GM19467 (cell line): ENCODE data around the gene AHNAK2.
"Not testable (repeated sequence)": the region's sequence is repeated elsewhere in the genome, so short reads cannot be mapped to it uniquely, and the experiment has no call there.

Experiments used
- ATAC-seq: cut with Tn5 transposase; IDR thresholded peaks from one replicate; pipeline ENCODE4 v1.9.1; 2021; ENCODE audit warnings: mild to moderate bottlenecking, moderate library complexity; ENCODE audit not compliant: unreplicated experiment

The AHNAK2 gene

DNA sequence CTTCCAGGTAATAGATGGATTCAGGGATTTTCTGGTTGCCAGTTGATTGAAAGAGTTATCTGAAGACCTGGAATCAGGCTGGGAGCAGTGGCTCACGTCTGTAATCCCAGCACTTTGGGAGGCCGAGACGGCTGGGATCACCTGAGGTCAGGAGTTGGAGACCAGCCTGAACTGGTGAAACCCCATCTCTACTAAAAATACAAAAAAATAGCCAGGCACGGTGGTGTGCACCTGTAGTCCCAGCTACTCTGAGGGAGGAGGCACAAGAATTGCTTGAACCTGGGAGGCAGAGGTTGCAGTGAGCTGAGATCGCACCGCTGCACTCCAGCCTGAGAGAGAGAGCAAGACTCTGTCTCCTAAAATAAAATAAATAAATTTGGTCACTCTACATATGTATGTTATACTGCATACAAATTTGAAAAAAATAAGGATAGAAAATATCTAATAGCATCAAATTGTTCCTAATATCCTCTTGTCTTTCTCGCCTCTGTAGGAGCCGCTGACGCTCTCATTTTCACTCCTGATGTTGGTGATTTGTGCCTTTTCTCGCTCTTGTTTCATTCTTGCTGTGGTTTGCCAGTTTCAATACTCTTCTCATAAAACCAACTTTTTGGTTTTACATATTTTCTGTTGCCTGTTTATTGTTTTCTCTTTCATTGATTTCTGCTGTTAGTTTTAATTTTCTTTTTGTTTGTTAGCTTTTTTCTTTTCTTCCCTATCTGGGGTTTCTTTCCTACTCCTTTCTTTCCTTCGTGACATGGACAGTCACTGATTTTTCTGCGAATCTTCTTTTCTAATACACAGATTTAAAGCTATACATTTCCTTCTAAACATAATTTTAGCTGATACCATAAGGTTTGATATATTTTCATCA, 77.3 kb downstream of the AHNAK2 start:
- no peak for ATAC-seq

DNA sequence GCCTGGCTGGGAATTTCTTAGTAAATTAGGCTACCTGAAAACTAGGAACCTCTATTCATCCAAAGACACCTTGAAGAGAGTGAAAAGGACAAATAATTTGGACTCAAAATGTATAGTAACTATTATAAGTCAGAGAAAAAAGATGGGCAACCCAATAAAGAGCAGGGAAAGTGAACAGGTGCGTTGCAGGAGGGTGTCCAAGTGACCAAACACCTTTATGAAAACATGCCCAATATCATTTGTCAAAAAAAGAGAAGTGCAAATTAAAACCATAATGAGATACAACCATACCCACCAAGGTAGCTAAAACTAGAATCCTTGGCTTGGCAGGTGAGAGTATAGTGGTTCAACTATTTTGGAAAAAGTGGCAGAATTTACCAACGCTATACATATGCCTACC, 78.4 kb downstream of the AHNAK2 start:
- no peak for ATAC-seq

DNA sequence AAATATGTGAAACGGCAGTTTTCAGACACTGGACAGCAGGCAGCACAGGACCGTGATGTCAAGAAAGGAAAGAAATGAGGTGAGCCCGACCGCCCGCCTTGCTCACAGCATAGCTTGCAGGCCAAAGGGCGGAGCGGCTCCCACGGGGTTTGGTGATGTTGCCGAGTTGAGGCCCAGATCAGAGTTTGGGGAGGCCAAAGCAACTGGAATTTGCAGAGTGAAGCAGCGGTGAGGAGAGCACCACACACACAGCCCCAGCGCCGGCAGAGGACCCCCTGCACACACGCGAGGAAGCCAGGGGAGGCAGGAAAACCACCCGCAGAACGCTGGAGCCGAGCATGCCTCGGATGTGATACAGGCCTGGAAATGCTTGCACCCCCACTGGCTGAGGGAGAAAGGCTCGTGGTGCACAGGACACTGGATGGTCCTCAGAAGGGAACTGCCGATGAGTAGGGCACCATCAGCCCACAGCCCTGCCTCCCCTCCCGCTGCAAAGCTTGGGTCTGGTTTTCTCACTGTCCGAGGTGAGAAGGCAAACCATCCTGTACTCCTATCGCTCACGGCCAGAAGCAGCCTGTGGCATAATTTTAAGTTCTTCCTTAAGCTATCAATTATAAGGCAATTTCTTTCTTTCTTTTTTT, 79.2 kb downstream of the AHNAK2 start:
- no peak for ATAC-seq

DNA sequence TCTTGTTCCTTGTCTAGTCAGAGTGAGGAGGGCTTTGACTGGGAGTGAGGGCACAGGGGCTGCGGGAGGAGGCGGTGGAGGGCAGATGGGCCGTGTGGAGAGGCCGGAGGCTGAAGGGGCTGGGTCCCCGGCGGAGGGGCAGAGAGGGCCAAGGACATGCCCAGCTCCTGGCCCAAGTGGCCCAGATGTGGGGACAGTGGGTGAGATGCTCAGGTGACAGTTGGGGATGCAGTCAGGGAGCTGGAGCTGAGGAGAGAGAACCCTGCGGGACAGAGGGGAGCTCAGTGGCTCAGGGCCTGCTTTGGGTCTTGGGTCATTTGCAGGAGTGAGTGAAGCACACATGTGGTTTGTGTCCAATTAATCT, 80.0 kb downstream of the AHNAK2 start:
- no peak for ATAC-seq

DNA sequence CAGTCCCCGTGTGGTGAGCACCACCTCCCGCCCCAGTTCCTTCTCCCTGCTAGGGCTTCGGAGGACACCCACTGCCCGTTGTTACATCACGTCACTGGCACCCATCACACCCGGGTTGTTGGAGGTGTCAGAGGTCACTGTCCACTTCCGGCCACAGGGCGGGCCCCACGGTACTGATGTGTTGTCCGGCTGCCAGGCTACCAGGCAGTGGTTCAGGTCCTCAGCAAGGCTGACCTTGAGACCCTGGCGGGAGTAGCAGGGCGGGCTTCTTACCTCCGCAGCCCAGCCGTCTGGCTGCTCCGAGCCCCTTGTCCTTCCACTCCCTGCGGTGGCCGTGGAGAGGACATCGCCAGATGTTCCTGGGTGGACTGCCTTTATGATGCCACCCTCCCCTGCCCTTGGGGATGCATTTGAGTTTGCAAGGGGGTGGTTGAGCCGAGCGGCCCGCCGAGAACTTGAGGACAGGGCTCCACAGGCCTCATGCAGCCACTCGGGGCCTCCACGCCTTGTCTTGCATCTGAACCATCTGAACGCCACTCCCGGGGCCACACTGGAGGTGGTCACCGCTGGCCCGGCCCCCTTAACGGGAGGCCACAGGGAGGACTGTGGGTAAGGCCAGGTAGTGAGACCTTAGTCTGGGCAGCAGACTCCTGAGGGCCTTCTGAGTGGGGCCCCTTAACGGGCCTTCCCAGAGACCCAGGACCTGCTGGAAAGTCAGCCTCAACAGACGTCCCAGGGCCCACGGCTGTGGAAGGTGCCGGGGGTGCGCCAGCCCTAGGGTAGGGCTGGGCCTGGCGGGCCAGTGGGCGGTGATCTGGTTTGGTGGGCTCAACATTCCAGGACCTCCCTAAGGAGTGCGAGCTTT, 80.6 kb downstream of the AHNAK2 start:
- ATAC-seq = no peak

DNA sequence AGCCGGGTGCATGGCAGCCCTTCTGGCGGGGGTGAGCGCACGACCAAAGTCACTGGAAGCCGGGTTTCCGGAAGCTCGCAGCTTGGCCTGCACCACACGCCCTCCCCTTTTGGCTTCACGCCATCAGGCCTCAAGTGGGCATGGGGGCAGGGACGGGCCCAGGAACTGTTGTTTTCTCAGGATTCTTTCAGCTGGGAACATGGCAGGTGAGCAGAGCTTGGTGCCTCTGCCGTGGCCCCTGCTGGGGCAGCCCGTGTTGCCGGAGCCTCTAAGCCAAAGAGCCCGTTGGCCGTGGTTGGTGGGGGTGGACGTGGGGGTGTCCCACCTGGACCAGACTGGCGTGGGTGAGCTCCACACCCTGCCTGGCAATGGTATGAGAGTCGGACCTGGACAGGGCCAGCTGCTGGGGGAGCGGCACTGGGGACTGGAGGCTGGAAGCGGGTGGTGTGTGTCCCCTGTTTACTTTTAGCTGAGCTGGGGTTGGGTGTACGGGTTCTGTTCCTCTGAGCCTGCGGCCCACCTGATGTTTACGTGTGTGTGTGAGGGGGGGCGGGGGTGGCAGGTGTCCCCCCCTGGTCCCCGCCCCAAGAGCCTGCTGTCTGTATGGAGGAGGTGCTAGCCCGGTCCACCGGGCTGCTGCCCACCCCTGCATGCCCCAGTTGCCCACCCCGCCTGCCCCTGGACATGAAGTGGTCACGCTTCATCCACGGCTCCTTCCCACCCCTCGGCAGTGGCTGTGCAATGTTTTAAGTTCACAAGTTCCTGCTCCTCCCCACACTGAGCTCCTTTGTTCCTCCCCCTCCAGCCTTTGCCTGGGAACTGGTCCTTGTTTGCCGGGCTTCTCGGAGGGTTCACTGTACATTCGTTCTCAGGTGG, 82.2 kb downstream of the AHNAK2 start:
- no peak for ATAC-seq

DNA sequence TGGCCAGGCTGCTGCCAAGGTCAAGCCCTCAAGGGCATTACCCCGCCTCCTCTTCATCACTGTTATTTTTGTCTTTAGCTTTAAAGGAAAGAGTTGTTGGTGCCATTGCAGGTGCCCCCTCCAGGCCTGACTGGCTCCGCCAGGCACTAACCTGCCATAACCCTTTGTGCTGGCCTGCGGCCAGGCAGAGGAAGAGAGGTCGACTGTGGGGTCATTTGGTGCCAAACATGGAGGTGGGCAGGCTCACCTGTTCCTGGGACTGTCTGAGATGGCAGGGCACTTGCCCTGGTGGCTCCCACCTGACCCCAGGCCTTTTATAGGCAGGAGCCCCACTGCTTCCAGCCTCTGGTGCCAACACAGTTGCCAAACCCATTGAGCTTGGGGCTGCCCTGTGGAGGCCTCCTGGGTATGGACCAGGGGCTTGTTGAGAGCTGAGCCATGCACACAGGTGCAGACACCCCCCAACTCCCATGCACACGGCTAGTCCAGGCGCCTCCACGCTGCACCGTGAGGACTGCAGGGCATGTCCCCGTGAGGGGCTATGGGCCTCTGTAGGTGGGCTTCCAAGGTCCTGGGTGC, 82.9 kb downstream of the AHNAK2 start:
- no peak for ATAC-seq

DNA sequence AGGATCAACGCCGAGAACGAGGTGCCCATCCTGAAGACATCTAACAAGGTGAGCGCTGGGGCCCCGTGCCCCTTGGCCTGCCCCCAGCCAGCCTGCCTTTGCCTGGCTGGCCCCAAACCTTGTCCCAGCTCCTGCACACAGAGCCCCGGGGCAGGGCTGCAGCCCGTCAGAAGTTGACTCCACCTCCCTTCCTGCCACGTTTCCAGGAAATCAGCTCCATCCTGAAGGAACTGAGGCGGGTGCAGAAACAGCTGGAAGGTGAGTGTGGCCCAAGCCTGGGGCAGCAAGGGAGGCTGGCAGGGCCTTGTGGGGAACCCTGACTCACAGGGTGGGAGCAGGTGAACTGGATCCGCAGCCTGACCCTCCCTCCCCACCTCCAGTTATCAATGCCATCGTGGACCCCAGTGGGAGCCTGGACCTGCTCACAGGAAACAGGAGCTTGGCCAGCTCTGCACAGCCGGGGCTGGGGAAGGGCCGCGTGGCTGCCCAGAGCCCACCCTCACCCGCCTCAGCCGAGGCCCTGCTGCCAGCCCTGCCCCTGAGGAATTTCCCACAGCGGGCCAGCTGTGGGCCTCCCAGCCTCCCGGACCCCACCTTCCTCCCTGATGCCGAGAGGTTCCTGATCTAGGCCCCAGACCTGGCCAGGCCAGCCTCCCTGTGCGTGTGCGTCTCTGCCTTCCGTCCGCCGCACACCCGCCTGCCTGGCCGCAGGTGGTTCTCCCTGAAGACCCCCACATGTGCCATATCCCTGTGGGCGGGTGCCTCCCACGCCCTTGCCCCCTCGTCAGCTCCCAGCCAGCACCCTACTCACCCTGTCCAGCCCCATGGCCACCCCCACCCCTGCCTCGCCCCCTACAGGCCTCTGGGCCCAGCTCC, 83.6 kb downstream of the AHNAK2 start:
- ATAC-seq = no peak

DNA sequence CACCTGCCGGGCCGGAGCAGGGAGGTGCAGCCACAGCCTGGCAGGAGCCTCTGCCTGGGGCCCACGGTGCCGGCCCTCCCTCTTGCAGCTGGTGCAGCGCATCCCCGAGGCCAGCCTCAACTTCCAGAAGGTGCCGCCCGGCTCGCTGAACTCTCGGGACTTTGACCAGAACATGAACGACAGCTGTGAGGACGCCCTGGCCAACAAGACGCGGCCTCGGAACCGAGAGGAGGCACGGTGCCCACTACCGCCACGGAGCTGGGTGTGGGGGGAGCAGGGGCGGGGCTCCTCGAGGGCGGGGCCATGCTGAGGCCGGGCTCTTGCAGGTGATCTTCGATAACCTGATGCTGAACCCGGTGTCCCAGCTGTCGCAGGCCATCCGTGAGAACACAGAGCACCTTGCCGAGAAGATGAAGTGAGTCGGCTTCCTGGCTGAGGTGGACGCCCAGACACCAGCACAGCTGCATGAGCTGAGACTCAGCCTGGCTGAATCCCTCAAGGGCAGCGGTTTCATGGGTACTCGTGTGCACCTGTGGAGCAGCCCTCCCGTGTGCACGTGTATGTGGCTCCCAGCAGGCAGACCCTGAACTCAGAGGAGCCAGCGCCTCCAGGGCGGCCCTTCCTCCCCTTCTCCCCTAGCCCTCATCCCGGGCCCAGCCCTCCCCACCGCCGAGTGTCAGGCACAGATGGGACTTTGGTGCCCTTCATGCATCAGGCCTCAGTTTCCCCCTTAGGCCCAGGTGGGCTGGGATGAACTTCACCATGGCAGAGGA, 84.6 kb downstream of the AHNAK2 start:
- ATAC-seq = no peak

DNA sequence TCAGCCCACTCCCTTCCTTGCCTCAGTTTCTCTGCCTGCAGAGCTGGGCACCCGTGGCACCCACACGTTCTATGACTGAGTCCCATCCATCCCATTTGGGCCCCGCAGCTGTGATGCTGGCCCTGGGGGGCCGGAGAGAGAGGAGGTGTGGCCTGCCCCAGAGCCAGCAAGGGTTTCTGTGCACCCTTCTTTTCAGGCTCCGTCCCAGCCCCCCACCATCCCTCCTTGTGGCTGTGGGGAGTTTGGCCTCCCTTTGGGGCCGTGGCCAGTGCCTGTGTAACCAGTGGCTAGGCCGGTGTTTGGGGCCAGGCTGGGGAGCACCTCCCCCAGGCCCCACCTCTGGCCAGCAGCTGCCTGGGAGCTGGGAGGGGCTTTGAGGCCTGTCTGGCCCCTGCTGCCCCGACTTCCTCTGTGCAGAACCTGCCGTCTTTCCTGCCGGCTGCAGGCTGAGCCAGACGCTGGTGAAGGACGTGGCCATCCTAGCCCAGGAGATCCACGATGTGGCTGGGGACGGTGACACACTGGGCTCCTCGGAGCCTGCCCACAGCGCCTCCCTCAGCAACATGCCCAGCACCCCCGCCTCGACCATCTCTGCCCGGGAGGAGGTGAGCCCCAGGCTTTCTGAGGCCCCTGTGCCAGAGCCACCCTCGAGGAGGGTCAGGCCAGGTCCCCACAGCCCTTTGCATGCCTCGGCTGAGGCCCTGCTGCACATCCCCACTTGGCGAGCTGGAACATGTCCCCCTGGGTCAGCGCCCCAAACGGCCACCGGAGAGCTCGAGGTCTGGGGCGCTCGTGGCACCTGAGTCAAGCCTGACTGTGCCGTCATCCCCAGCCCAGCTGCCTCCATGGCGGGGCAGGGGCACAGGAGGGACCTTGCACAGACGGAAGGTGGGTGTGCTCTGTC, 85.4 kb downstream of the AHNAK2 start:
- ATAC-seq = no peak

DNA sequence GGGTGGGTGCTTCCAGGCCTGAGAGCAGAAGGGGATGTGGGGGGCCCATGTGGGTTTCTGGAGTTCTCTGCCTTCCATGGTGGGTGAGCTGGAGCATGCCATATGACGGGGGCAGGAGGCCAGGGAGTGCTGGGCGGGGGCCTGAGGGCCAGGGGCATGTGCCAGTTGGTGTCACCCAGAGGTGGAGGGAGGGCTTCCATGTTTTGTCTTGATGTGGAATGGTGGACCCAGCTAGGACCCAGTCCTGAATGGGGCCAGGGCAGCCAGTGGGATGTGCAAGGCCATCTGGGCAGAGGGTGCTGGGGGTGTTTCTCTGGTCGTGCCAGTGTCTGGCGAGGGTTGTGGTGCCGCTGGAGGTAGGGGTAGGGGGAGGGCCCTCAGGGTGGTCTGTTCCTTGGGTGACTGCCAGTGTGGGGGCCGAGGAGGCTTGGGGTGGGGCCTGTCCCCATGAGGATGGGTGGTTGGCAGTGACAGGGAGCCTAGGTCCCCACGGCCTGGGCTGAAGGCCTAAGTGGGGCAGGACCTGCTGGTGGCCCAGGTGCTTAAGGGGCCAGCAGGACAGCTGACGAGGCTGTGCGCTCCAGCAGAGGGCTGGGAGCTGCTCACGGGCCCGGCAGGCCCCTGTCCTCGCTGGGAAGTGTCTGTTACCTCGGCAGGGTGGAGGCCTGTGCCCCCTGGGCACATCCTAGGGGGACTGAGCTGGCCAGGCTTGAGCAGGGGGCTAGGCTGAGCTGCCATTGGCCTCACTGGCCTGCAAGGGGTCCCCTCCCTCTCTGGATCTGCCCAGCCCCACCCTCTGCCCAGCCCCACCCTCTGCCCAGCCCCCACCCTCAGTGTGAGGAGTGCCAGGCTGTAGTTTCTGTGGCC, 86.3 kb downstream of the AHNAK2 start:
- no peak for ATAC-seq

DNA sequence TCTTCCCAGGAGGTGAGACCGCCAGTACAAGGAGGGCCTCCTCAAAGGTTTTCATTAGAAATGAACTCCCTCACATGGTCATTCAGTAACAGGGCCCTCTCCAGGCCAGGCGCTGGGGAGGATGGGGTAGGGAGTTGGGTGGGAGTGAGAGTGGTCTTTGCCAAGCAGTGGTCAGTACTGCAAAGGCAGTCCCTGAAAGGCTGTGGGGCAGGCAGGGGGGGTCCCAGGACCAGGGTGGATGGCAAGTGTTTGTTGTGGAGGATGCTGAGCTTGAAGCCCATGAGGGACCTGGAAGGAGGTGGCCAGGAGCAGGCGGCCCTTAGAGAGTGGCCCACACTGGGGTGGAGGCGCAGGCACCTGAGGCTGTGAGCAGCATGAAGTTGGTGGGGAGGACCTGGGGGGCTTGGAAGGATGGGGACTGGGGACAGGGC, 87.0 kb downstream of the AHNAK2 start:
- no peak for ATAC-seq

DNA sequence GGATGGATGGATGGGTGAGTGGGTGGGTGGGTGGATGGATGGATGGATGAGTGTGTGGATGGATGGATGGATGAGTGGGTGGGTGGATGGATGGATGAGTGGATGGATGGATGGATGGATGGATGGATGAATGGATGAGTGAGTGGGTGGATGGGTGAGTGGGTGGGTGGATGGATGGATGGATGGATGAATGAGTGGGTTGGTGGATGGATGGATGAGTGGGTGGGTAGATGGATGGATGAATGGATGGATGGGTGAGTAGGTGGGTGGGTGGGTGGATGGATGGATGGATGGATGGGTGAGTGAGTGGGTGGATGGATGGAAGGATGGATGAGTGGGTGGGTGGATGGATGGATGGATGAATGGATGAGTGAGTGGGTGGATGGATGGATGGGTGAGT, 87.9 kb downstream of the AHNAK2 start:
- not testable (repeated sequence) for ATAC-seq

DNA sequence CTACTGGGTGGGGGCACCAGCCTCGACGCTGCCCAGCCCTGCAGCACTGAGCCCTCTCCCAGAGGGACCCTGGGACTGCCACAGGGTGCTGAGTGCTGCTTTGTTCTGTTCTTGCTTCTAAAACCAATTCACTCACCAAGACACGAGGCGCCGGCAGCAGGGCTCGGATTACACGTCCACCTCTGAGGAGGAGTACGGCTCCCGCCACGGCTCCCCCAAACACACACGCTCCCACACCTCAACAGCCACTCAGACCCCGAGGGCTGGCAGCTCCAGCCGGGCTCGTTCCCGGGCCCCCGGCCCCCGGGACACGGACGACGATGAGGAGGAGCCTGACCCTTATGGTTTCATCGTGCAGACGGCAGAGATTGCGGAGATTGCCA, 88.8 kb downstream of the AHNAK2 start:
- ATAC-seq = no peak

DNA sequence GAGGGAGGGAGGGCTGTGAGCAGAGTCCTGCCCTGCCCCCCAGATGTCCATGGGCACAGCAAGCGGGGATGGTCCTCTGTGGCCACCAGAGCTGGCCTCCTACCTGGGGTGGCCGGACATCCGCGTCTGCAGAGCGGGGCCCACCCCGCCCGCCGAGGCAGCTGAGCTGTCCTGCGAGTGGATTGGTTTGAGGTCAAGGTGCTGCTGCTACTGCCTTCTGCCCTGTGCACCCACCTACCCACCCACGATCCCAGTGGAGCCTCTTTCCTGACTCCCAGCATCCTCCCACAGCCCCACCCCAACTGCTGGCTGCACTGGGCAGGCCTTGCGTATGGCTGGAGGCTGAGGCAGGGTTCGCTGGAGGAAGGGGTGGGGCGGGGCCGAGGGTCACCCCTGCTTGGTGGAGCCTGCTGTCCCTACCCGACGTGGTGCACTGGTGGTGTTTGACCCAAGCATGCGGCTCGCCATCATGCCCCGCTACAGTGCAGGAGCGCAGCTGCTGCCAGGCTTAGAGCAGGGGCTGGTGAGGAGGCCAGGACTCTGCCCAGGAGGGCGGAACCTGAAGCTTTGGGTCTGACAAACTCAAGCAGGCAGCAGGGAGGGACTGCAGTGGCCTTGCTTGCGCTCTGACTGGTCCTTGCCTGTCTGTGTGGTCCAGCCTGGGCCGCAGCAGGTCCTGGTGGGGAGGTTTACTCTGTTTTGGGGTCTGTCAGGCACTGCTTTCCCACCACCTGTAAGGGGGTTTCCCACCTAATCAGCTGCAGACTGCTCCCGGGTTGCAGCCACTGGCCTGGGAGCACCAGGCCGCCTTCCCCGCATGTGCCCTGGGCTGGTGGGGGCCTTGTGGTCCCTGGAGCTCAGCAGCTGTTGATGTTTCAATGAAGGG, 89.4 kb downstream of the AHNAK2 start:
- no peak for ATAC-seq
